ENCODE measurements around the gene SYNE1. TPM values are rescaled to one million over a fixed set of nuclear protein-coding genes. Genes with fewer than 3 reads are reported as not detected.

The SYNE1 gene
- total RNA-seq, 2 donors from 2014 or later = 135 to 160 TPM

GRCh38 chr6:152312434-152312833 lies 324.7 kb downstream of the SYNE1 start:
- peaks cover 0 to 34% of the 10 kb centered on the region in 2 donors for H3K4me1 ChIP-seq
- H3K36me3 ChIP-seq = peaks cover 66% of the 10 kb centered on the region
- no peaks in the 10 kb centered on the region for H3K9me3 ChIP-seq
- TF ChIP-seq, protein P1, sequence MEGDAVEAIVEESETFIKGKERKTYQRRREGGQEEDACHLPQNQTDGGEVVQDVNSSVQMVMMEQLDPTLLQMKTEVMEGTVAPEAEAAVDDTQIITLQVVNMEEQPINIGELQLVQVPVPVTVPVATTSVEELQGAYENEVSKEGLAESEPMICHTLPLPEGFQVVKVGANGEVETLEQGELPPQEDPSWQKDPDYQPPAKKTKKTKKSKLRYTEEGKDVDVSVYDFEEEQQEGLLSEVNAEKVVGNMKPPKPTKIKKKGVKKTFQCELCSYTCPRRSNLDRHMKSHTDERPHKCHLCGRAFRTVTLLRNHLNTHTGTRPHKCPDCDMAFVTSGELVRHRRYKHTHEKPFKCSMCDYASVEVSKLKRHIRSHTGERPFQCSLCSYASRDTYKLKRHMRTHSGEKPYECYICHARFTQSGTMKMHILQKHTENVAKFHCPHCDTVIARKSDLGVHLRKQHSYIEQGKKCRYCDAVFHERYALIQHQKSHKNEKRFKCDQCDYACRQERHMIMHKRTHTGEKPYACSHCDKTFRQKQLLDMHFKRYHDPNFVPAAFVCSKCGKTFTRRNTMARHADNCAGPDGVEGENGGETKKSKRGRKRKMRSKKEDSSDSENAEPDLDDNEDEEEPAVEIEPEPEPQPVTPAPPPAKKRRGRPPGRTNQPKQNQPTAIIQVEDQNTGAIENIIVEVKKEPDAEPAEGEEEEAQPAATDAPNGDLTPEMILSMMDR (IDR thresholded peaks at IDR 0.05) = no peak
- no peak for DNase-seq (ENCODE audit: low spot score)
- no peak overlapping the region for H3K4me3 ChIP-seq
- H3K27me3 ChIP-seq = no peaks in the 10 kb centered on the region
- no peak overlapping the region for H3K27ac ChIP-seq

DNA sequence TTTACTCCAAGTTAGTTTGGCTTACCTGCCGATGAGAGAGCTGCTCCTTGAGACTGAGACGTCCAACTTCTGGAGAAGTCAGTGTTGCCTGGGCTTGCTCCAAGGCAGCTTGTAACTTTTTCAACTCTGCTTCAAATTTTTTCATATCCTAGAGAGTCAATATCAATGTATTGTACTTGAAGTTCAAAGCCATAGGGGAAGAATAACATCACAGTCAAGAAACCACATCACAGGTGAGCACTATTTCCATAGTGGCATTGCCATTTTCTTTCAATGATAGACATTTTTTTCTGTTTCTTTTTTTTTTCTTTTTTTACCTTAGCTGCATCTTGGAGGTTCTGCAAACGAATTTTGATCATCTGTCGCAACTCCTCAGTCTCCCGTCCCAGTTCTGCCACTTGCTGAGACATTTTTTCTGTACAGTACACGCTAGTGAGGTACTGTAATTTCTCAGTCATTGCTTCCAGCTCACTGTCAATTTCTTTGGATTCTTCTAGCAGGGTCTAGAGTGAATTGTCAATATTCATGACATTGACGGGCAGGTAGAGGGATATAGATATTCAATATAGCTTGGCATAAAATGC lies 326.7 kb downstream of the SYNE1 start:
- Histone ChIP-seq H3K27me3 (no peaks in the 10 kb centered on the region), H3K4me3 (no peak overlapping the region), H3K4me1 (peaks cover 0 to 24% of the 10 kb centered on the region in 2 donors), H3K27ac (no peak overlapping the region), H3K9me3 (no peaks in the 10 kb centered on the region), H3K36me3 (peaks cover 56% of the 10 kb centered on the region)
- TF ChIP-seq, protein P1 (IDR thresholded peaks at IDR 0.05) = no peak
- no peak for DNase-seq (ENCODE audit: low spot score)

GRCh38 chr6:152309648-152310047 lies 327.5 kb downstream of the SYNE1 start:
- no peaks in the 10 kb centered on the region for H3K27me3 ChIP-seq
- H3K4me1 ChIP-seq = peaks cover 0 to 16% of the 10 kb centered on the region in 2 donors
- no peaks in the 10 kb centered on the region for H3K9me3 ChIP-seq
- no peak overlapping the region for H3K4me3 ChIP-seq
- H3K36me3 ChIP-seq = peaks cover 62% of the 10 kb centered on the region
- TF ChIP-seq, protein P1 (IDR thresholded peaks at IDR 0.05) = no peak
- H3K27ac ChIP-seq = no peak overlapping the region
- DNase-seq (ENCODE audit: low spot score) = no peak

GRCh38 chr6:152309006-152309405 lies 328.2 kb downstream of the SYNE1 start:
- TF ChIP-seq, protein P1 (IDR thresholded peaks at IDR 0.05) = no peak
- H3K36me3 ChIP-seq = peaks cover 66% of the 10 kb centered on the region
- no peak for DNase-seq (ENCODE audit: low spot score)
- H3K4me1 ChIP-seq = peaks cover 0 to 10% of the 10 kb centered on the region in 2 donors
- no peaks in the 10 kb centered on the region for H3K9me3 ChIP-seq
- H3K27ac ChIP-seq = no peak overlapping the region
- H3K4me3 ChIP-seq = no peak overlapping the region
- H3K27me3 ChIP-seq = no peaks in the 10 kb centered on the region

- H3K27ac ChIP-seq = no peak overlapping the region
- H3K27me3 ChIP-seq = no peaks in the 10 kb centered on the region
- H3K9me3 ChIP-seq = no peaks in the 10 kb centered on the region
- H3K4me3 ChIP-seq = no peak overlapping the region
- peaks cover 66% of the 10 kb centered on the region for H3K36me3 ChIP-seq
- TF ChIP-seq, protein P1 (IDR thresholded peaks at IDR 0.05) = no peak
- DNase-seq (ENCODE audit: low spot score) = no peak
- peaks cover 0 to 3% of the 10 kb centered on the region in 2 donors for H3K4me1 ChIP-seq
Measured at GRCh38 chr6:152308306-152308705, 328.9 kb downstream of the SYNE1 start.

GRCh38 chr6:152305672-152306071 lies 331.5 kb downstream of the SYNE1 start:
- H3K27ac ChIP-seq = no peak overlapping the region

More at GRCh38 chr6:152305672-152306071, 331.5 kb downstream of the SYNE1 start:
- H3K4me1 ChIP-seq = peaks cover 0 to 12% of the 10 kb centered on the region in 2 donors
- TF ChIP-seq, protein P1 (IDR thresholded peaks at IDR 0.05) = no peak
- no peak for DNase-seq (ENCODE audit: low spot score)
- peaks cover 52% of the 10 kb centered on the region for H3K36me3 ChIP-seq
- H3K4me3 ChIP-seq = no peak overlapping the region
- H3K27me3 ChIP-seq = no peaks in the 10 kb centered on the region
- no peaks in the 10 kb centered on the region for H3K9me3 ChIP-seq

All from right atrium auricular region (tissue), 2 donors.